Mucosa of descending colon (tissue), 3 donors: ENCODE measurements around the gene ACSS1. TPM values are rescaled to one million over a fixed set of nuclear protein-coding genes. Genes with fewer than 3 reads are reported as not detected.

Experiments used
- ATAC-seq: fragments of 200-7000 bp; cut with Tn5 transposase; one replicate; pipeline ENCODE4 v1.9.1; 2020; ENCODE audit warnings: mild to moderate bottlenecking, moderate library complexity
- DNase-seq, 3 donors: peaks; one replicate each; pipeline ENCODE4 v3.0.0-alpha.2; 2020
- H3K36me3 ChIP-seq: fragments of 200-600 bp; one replicate; pipeline ENCODE4 v1.8.0; 2021; ENCODE audit warnings: low read depth, mild to moderate bottlenecking
- H3K4me1 ChIP-seq: fragments of 200-600 bp; one replicate; pipeline ENCODE4 v1.8.0; 2021; ENCODE audit warnings: low read depth, mild to moderate bottlenecking
- H3K4me3 ChIP-seq: fragments of 200-600 bp; one replicate; pipeline ENCODE4 v1.8.0; 2021; ENCODE audit warnings: mild to moderate bottlenecking
- H3K9me3 ChIP-seq: fragments of 200-600 bp; one replicate; pipeline ENCODE4 v1.8.0; 2021; ENCODE audit warnings: mild to moderate bottlenecking
- CTCF ChIP-seq: fragments of 200-600 bp; IDR thresholded peaks from one replicate; pipeline ENCODE4 v1.8.0; 2022; ENCODE audit warnings: antibody characterized with exemption, mild to moderate bottlenecking
- intact Hi-C, 2 donors: fragments of 100-400 bp; cut with DNase I in 1 of 2; cut with micrococcal nuclease in 1 of 2; formaldehyde crosslinking; loops; one replicate each; pipeline versions ENCODE4 v1.11.0 to v1.11.1; 2022; cut with DNase I, micrococcal nuclease
- total RNA-seq, 3 donors: library from RNA; stranded (reverse); fragmentation: NEBNext Ultra II Directional in 2 of 3; extraction: Animal tissue kit (Norgen Biotek cat#: 25700) in 2 of 3; gene quantifications; one replicate each; pipeline versions ENCODE4 v1.2.1 to v1.2.4, GENCODE V29; 2021 to 2023
- donor health status: DM: no; HTN: no; CAD: no; lungs with moderate emphysema.
- donor health status: DM: no; HTN: no; CAD: no.
- donor health status: DM: no; HTN: yes; CAD: no.

Gene ACSS1
- total RNA-seq, 3 donors from 2014 or later = 29.8 to 37.9 (median 36.9) TPM

- TF ChIP-seq CTCF = no peak
- H3K4me1 ChIP-seq = peaks cover 62% of the 10 kb centered on the region
- H3K4me3 ChIP-seq = no peak overlapping the region
- no peaks in the 10 kb centered on the region for H3K36me3 ChIP-seq
- ATAC-seq = peak; percentile 52
- intact Hi-C loops = no loop called here
- H3K9me3 ChIP-seq = no peaks in the 10 kb centered on the region
- peak in 1 of 3 donors; percentile 37 for DNase-seq
These were observed 20.4 kb downstream of the ACSS1 start for GRCh38 chr20:25037288-25038102.

- Histone ChIP-seq H3K36me3 (no peaks in the 10 kb centered on the region), H3K4me1 (peaks cover 58% of the 10 kb centered on the region), H3K9me3 (no peaks in the 10 kb centered on the region), H3K4me3 (no peak overlapping the region)
- intact Hi-C loops = no loop called here
- no peak for TF ChIP-seq CTCF
- ATAC-seq (no peak), DNase-seq (no peak)
These were observed 21.5 kb downstream of the ACSS1 start for GRCh38 chr20:25036331-25036936.

- Histone ChIP-seq H3K4me3 (no peak overlapping the region), H3K4me1 (peaks cover 58% of the 10 kb centered on the region), H3K36me3 (no peaks in the 10 kb centered on the region), H3K9me3 (no peaks in the 10 kb centered on the region)
- no peak for ATAC-seq
- no peak for DNase-seq
- no peak for TF ChIP-seq CTCF
- intact Hi-C loops = no loop called here
These were observed 22.0 kb downstream of the ACSS1 start for GRCh38 chr20:25035921-25036320.

- intact Hi-C loops = no loop called here
- ATAC-seq (peak; percentile 7), DNase-seq (peak in 1 of 3 donors; percentile 15)
- no peak for TF ChIP-seq CTCF
- peaks cover 39% of the 10 kb centered on the region for H3K4me1 ChIP-seq
- H3K36me3 ChIP-seq = no peaks in the 10 kb centered on the region
- H3K9me3 ChIP-seq = no peaks in the 10 kb centered on the region
- H3K4me3 ChIP-seq = no peak overlapping the region
These were observed 24.0 kb downstream of the ACSS1 start for GRCh38 chr20:25033924-25034300.

GRCh38 chr20:25033265-25033923 lies 24.5 kb downstream of the ACSS1 start:
- ATAC-seq = peak; percentile 60
- no peaks in the 10 kb centered on the region for H3K9me3 ChIP-seq
- no peak overlapping the region for H3K4me3 ChIP-seq
- TF ChIP-seq CTCF = no peak
- peaks cover 34% of the 10 kb centered on the region for H3K4me1 ChIP-seq
- no peaks in the 10 kb centered on the region for H3K36me3 ChIP-seq
- DNase-seq = peak in 1 of 3 donors; percentile 33
- intact Hi-C loops = no loop called here
